GM21423 (cell line): Measurements from ENCODE around the gene MTERF4.
"Not testable (repeated sequence)": the region's sequence is repeated elsewhere in the genome, so short reads cannot be mapped to it uniquely, and the experiment has no call there.

Experiments
- ATAC-seq: cut with Tn5 transposase; IDR thresholded peaks from one replicate; pipeline ENCODE4 v1.9.1; 2021; ENCODE audit warnings: mild to moderate bottlenecking, moderate library complexity; ENCODE audit not compliant: unreplicated experiment

The MTERF4 gene

DNA sequence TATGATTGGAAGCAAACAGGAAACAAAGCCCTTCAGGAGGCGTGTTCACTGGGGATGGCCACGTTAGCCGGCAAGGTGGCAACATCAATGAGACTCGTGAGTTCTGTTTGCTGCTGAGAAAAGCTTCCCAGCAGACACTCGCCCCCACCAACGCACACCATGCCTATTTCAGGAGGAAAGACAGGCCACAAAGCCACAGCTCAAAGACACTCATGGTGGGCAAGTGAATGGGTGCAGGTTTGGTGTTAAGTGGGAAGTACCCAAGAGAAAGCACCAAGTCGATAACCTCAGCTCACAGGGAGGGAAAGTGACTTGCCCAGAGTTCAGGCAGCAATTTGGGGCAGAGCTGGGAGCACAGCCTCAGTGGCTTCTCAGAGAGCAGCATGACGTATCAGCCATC is 10.5 kb upstream of the MTERF4 start:
- no peak for ATAC-seq

DNA sequence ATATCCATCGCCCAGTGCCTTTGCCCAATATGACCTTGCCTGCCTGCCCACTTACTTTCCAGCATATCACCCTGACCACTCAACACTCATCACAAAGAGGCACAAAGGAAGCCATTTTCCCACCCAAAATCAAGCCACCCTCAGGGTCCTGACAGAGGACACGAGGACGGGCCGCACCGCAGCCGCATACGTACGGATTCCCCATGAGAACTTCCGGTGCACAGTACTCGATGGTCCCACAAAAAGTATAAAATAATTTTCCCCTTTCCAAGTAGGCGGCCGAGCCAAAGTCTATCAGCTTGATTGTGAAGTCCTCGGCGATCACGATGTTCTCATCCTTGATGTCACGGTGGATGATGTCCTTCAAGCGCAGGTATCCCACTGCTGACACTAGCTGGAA is 10.0 kb upstream of the MTERF4 start:
- no peak for ATAC-seq

DNA sequence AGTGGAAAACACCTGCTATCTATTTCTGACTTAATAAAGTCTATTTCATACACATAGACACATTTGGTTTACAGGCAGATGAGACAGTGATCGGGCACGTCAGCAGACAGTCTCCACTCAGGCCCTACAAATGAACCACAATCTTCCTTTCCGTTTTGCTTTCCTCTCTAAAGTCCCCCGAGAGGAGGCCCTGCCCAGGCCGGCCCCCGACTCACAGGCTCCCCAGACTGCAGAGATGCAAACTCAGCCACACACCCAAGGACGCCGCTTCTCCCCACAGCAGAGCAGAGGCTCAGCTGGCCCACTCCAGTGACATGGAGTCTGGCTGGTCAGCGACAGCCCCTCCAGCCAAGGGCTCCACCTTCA is 9.3 kb upstream of the MTERF4 start:
- ATAC-seq: no peak

DNA sequence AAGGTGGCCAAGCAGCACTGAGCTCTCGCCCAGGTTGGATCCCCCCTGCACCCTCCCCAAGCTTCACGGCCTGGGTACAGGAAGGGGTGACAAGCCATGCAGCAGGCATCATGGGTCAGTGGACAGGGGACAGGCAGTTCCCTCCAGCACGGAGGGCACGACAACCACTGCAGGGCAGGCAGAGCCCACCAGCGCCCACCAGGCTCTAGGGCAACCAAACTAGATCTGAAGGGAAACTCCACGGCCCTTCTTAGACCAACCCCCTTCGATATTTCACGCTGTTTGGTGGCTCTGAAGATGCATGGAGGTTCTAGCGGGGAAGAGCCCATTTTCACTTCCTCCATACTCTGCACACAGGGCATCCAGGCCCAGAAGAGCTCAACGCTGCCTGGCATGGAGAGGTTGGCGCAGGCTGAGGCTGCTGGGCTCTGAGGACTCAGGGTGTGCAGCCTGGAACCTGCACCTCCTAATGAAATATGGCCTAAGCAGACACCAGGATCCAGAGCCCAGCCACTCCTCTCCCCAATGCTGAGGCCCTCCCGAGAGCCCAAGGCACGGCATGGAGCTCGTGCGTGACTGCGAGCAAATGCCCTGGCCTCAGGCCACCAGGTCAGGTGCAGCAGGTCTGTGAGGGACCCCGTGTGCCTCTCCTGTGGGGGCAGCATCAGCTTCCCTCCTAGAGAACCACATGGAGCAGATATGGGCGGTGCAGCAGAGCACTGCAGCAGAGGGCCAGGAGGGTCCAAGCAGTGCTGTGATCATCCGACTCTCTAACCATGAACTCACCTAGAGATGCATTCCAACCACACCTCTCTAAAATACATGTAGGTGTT is 8.7 kb upstream of the MTERF4 start:
- ATAC-seq: no peak

DNA sequence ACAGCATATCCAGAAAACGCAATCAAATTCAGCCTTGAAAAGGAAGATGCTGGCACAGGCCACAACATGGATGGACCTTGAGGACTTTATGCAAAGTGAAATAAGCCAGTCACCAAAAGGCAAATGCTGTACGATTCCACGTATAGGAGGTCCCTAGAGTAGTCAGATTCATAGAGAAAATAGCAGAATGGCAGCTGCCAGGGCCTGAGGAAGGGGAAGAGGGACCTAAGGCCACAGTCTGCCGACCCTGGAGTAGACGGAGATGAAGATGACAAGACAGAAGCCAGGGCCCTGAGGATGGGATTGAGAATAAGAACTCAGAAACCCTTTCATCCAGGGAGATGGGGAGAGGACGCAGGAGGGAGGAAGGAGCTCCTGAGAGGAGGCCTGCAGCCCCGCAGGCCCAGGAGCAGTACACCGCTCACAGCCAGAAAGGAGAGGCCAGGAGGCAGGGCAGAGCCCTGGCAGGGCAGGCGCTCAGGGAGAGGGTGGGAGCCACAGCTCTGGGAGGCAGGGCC is 8.1 kb upstream of the MTERF4 start:
- no peak for ATAC-seq

DNA sequence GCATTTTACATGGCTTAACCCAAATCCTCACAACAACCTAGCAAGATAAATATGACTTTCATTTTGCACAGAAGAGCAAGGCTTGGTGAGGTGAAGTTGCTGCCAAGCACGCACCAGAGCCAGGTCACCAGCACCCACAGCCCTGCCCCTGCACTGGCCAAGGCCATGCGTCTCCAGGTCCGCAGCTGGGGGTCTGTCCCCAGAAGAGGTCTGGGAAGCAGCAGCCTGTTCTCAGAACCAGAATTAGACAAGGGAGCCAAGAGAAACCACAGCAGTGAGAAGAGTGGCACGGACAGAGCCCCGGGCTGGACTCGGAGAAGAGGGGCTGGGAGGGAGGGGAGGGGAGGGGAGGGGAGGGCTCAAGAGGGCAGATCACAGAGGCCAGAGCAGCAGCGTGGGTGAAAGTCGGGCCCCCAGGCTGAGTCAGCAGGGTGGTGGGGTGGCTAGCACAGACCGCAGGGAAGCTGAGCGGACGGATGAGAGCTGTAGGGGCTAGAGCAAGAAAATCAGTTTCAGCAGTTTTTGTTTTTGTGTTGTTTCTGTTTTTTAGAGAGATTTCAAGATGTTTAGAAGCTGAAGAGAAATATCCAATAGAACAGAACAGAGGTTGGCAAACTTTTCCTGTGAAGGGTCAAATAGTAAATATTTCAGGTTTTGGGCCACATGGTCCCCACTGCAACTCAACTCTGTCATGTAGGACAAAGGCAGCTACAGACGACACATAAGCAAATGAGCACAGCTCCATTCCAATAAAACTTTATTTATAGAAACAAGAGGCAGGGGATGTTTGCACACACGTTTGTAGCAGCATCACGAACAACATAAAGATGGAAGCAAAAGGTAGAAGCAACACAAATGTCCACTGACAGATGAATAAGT is 7.4 kb upstream of the MTERF4 start:
- no peak for ATAC-seq

DNA sequence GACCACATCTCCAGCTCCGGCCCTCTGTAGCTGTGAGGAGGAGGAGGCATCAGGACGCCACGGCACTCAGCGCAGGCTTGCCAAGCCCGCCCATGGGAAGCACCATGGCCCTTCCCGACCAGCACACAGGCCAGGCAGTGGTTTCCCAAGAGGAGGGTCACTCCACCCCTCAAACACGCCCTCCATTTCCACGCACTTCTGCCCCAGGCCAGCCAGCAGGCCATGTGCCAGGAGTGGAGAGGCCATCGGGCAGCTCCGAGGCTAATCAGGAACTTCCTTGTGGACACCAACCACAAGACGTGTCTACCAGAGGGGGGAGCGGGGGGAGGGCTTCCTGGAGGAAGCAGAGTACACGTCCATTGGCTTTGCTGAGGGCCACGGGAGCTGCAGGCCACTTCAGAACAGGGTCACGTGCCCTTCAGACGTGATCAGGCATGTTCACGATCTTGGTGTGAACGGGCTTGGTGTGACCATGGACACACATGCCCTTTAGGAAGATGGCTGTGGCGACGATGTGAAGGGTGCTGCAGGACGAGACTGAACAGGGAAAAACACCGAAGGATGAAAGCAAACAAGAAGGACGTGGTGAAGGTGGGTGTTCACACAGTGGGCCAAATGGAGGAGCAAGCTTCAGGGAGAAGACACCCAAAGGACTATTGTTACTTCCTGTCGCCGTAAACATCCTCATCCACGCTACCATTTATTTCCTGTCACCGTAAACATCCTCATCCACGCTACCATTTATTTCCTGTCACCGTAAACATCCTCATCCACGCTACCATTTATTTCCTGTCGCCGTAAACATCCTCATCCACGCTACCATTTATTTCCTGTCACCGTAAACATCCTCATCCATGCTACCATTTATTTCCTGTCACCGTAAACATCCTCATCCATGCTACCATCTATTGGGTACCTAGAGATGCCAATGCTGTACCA is 6.5 kb upstream of the MTERF4 start:
- no peak for ATAC-seq

DNA sequence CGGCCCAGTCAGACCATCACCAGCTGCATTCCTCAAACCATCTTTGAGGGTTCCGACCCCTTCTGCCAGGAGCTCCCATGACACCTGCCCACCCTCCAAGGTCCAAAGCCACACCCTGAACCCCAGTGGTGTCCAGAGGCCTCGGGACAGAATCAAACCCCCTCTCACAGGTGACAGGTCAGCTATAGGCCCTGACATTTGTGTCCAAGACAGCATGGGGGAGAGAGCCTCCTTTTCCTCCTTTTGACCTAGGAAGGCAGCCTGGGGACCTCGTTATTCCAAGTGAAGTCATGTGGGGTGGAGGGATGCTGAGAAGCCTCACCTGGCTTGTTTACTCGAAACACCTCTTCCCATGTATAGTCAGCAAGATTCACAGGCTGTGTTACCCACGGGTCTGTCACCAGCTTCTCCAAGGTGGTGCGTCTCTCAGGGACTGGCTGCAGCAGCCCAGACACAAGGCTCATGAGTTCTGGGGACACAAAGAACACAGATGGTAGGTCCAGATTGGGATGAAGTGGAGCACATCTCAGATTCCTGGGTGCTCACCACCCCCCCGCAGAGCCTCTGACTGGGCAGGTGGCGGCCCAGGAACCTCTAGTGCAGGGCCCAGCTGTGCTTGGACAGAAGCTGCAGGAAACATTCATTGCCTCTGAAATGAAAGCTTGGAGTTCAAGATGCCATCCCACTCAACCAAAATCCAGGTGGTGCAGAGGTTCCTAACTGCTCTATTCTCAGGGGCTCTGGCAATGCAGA is 5.1 kb upstream of the MTERF4 start:
- ATAC-seq: no peak

DNA sequence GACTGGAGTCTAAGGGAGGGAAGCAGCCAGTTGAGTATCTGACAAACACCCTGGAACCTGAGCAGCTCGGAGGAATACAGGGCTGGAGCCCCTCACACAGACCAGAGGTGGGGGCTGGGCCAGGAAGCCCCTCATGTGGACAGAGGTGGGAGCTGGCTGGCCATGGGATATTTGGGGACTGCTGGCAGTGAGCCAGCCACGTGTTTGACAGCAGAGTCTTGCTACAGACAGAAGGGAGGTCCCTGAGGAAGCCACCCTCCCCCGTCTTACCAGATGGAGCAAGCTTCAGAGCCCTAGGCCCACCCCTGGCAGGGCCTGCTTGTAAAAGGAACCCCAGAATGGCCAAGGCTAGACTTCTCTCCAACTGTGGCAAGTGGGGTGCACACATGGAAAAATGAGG is 3.6 kb upstream of the MTERF4 start:
- no peak for ATAC-seq

DNA sequence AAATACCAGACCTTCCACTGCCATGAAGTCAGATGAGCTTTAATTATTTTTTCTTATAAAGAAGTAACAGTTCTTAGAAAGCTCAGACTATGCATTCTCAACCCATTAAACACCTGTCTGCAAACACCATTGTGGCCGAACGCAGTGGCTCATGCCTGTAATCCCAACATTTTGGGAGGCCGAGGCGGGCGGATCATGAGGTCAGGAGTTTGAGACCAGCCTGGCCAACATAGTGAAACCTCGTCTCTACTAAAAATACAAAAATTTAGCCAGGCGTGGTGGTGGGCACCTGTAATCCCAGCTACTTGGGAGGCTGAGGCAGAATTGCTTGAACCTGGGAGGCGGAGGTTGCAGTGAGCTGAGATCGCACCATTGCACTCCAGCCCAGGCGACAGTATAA is 2.5 kb upstream of the MTERF4 start:
- ATAC-seq: not testable (repeated sequence)

DNA sequence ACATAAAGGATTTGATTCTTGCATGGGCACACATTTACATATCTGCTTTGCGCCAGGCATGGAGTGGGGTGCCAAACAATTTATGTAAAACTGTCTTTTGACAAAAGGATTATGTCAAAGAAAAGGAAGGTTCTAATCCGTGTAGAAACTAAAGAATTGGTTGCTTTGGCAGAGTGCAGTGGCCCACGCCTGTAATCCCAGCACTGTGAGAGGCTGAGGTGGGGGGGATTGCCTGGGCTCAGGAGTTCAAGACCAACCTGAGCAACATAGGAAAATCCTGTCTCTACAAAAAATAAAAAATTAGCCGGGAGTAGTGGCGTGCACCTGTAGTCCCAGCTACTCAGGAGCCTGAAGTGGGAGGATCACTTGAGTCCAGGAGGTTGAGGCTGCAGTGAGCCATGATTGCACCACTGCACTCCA is 1.1 kb upstream of the MTERF4 start:
- ATAC-seq: no peak

DNA sequence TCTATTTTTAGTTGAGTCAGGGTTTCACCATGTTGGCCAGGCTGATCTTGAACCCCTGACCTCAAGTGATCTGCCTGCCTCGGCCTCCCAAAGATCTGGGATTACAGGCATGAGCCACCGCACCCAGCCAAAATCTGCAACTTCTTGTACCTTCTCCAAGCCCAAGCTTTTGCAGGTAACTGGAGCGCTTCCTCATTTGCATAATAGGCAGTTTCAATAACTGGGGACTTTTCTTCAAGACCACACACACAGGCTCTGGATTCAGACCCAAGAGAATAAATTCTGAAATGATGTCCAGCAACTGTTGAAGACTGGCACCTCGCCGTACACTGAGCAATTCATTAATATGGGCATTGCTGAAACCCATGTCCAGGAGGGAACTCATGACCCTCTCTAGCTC is 2.8 kb downstream of the MTERF4 start:
- ATAC-seq: no peak

DNA sequence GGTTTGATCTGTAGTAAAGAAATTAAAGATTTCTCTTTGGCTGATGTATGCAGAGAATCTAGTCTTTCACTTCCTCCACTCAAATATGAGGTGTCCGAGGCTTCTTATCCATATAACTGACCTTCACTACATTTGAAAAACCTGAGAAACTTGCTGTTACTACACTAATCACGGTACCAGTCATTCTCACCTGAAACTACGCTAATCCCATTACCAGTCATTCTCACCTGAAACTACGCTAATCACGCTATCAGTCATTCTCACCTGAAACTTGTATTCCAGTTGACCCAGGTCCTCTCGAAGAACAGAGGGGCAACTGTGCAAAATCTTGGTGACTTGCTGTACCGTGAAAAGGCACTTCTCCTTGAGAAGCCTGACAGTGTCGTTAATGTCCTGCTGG is 5.1 kb downstream of the MTERF4 start:
- no peak for ATAC-seq

DNA sequence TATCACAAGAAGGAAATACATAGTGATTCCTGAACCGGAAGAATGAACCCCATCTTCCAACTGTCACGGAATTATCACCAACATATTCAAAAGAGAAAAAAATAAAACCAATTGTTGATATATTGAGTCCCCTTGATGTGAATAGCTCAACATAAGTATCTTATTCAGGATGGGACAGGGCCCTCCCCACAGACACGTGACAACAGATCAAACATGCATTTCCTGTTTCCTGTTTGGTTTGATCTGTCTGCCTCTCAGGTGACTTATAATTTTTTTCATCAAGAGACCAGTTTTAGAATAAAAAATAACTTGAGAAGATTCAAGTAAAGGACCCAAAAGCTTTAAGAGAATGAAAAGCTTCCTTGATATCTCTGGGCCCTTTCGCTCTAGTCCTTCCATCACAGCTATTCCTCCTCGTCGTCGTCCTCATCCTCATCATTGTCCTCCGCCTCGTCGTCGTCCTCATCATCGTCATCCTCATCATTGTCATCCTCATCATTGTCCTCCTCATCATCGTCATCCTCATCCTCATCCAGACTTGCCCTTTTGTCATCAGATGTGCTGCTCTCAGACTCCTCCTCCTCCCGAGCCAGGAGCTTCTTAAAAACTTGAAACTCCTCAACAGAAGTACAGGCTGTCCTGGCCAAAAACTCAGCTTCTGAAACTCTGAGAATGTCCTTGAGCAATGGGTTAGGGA is 6.3 kb downstream of the MTERF4 start:
- no peak for ATAC-seq

DNA sequence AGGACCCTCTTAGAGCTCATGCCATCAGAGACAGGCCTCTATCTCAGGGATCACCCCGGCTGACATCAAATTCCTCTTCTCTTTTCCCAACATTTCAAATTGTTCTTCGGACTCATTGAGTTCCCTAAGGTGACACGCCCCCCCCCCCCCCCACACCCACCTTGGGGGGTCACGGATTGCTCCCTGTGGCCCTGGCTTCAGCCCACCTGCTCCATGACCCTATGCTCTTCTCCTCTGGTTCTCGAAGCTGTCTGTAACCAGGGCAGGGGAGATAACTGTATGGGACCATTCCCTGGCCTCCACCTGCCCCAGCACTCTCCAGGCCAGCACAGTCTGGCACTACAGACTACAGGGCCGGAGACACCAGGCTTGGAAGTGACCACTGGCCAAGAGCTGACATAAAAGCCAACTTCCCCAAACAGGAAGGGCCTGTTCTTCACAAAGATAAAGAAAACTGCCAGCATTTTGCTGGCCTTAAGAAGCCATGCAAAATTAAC is 7.1 kb downstream of the MTERF4 start:
- ATAC-seq: no peak

DNA sequence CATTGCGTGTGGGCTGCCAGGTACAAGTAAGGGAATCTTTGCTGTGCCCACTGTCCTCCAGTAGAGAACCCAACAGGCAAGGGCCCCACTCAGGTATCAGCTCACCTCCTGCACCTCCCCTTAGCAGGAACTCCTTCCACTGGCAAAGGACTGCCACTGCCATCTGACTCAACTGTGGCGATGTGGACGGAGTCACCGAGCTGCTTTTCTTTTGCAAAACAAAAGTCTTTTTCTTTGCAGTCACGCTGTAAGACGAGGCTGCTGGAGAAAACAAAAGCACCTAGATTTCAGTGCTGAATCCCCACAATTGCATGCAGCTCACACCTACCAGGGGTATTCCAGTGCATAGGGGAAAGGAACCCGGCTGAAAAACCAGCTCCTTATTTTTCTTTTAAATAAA is 7.9 kb downstream of the MTERF4 start:
- ATAC-seq: no peak

DNA sequence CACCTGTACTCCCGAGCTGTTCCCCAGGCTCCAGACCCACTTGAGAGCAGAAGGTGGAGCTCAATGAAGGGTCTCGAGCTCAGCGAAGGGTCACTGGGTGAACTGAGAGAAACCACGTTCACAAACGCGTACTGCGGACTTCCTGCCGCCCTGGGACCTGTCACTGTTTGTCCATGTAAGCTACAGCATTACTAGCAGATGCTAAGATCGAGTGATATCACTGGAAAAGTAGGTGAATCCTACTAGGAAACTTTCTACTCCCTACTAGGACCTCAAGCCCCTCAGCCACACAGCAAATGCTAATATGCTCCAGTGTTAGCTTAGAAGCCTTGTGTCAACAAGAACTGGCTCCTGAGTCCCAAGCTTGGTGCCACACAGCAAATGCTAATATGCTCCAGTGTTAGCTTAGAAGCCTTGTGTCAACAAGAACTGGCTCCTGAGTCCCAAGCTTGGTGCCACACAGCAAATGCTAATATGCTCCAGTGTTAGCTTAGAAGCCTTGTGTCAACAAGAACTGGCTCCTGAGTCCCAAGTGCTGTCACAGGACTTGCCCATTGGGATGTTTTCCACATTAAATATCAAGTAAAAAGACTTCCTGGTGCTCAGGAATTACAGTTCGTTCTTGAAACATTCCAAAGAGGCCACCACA is 8.8 kb downstream of the MTERF4 start:
- ATAC-seq: not testable (repeated sequence)

DNA sequence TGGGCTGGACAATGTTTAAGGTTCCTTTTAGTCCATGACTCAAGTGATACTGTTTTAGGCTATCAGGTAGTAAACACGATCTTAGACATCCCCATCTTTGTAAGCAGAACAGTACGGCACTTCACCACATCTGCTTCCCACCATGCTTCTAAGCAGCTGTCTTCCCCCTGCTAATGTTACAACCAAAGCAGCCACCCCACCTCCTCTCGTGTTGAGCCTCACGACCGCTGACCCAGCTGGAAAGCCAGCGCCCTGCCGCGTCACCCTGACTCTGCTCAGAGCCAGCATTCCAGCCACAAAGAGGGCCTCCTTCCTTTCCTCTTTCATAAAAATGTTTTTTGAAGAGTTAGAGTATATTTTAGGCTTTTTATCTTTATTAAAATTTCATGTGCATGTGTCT is 9.4 kb downstream of the MTERF4 start:
- ATAC-seq: no peak
